ENCODE results near the gene EDC4. TPM values are rescaled to one million over a fixed set of nuclear protein-coding genes. Genes with fewer than 3 reads are reported as not detected.

Gene EDC4
- polyA plus RNA-seq, 2 of the 4 experiments (the other 2 are of a cell fraction): 21.0 to 54.9 TPM

DNA sequence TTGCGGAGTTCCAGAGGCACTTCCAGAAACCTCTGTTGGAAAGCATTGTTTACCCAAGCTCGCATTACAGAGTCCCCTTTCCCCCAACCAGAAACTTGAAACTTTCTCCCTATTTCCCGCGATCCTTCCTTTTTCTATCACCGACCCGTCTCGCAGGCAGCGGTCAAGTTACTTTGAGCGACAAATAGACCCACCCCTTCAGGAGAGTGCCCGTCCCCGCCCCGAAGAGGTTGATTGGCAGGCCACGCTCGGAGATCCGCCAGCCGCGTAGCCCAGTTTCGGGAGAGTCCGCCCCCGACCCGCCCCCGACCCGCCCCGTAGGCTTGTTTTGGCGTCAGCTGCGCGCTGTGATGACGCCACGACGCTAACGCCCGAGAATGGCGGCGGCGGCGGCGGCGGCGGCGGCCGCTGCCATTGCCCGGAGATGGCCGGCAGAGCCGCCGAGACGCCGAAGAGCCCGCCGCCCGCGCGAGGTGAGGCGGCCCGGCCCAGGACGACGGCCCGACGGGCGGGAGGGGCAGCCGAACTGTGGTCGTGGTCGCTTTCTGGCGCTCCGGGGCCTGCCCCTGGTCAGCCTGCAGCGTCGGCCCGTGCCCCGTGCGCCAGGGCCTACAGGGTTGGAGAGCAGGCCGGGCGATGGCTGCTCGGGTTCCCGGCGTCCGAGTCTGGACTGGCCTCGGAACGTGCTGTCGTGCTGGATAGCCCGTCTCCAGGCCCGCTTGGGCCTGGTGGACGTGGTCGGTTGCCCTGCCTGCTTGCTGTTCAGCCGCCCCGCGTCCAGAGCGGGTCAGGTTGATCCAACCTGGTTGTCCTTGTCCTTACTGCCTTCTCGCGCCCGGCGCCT lies 20.3 kb downstream of the EDC4 start, which contains the start of gene PSKH1:
TSS of gene PSKH1 (plus strand) at position 356 of the 844 bp plus-strand sequence. CDS start 15,496 bp downstream, outside the sequence.
- FAIRE-seq (no peak), ATAC-seq (peak; percentile 98), DNase-seq (ENCODE audit: low read depth in 1 of 2, low spot score in 1 of 2) (peak; percentile 95 to 99)
- peak within 1 kb of the TSS; percentile 98 for H3K4me3 ChIP-seq
- peak within 1 kb of the TSS; percentile 97 for H3K4me2 ChIP-seq
- peak within 1 kb of the TSS; percentile 90 to 94 for H3K27ac ChIP-seq
- WGBS (ENCODE audit: missing lambda C conversion rate): under 1% methylated on average over 32 of the region's 90 CpGs
- ChIA-PET CTCF (interaction anchor here (1.4 to 3.7 kb wide), 3 partner anchors 11 to 36 kb away, joined by 4 to 44 read pairs (median 10); no protein-coding TSS in a partner anchor), POLR2A (interaction anchor here (0.6 to 1.9 kb wide), 5 partner anchors 9 to 1329 kb away, joined by 3 to 8 read pairs (median 4); partner anchors contain the start of gene NRN1L)
- H3K4me1 ChIP-seq: peaks cover 11% of the 10 kb centered on the region; the same call in 2 of the 3 replicates
- H3K9me3 ChIP-seq: no peaks in the 10 kb centered on the region
- TF ChIP-seq, protein P1, sequence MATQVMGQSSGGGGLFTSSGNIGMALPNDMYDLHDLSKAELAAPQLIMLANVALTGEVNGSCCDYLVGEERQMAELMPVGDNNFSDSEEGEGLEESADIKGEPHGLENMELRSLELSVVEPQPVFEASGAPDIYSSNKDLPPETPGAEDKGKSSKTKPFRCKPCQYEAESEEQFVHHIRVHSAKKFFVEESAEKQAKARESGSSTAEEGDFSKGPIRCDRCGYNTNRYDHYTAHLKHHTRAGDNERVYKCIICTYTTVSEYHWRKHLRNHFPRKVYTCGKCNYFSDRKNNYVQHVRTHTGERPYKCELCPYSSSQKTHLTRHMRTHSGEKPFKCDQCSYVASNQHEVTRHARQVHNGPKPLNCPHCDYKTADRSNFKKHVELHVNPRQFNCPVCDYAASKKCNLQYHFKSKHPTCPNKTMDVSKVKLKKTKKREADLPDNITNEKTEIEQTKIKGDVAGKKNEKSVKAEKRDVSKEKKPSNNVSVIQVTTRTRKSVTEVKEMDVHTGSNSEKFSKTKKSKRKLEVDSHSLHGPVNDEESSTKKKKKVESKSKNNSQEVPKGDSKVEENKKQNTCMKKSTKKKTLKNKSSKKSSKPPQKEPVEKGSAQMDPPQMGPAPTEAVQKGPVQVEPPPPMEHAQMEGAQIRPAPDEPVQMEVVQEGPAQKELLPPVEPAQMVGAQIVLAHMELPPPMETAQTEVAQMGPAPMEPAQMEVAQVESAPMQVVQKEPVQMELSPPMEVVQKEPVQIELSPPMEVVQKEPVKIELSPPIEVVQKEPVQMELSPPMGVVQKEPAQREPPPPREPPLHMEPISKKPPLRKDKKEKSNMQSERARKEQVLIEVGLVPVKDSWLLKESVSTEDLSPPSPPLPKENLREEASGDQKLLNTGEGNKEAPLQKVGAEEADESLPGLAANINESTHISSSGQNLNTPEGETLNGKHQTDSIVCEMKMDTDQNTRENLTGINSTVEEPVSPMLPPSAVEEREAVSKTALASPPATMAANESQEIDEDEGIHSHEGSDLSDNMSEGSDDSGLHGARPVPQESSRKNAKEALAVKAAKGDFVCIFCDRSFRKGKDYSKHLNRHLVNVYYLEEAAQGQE (IDR thresholded peaks at IDR 0.05): no peak
- TF ChIP-seq, protein P2, sequence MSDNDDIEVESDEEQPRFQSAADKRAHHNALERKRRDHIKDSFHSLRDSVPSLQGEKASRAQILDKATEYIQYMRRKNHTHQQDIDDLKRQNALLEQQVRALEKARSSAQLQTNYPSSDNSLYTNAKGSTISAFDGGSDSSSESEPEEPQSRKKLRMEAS (IDR thresholded peaks at IDR 0.05): peak; percentile 11; the same call in 1 of the 2 replicates
- TF ChIP-seq, protein P3, sequence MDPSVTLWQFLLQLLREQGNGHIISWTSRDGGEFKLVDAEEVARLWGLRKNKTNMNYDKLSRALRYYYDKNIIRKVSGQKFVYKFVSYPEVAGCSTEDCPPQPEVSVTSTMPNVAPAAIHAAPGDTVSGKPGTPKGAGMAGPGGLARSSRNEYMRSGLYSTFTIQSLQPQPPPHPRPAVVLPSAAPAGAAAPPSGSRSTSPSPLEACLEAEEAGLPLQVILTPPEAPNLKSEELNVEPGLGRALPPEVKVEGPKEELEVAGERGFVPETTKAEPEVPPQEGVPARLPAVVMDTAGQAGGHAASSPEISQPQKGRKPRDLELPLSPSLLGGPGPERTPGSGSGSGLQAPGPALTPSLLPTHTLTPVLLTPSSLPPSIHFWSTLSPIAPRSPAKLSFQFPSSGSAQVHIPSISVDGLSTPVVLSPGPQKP (IDR thresholded peaks at IDR 0.05; ENCODE audit: low read depth, low read length): no peak
- TF ChIP-seq CBX8 (IDR thresholded peaks at IDR 0.05) (no peak), CHD4 (IDR thresholded peaks at IDR 0.05; ENCODE audit: borderline replicate concordance) (no peak), NPAS2 (CRISPR knock-in tag; IDR thresholded peaks at IDR 0.05; ENCODE audit: borderline replicate concordance) (no peak), JUNB (IDR thresholded peaks at IDR 0.05) (no peak), JUN (IDR thresholded peaks at IDR 0.05) (peak; percentile 53 to 73; a peak in 3 of 5 replicates), CHD2 (IDR thresholded peaks at IDR 0.05; ENCODE audit: low read length, partially characterized antibody) (peak; percentile 35), FOSL2 (IDR thresholded peaks at IDR 0.05) (no peak), FOSL2 (CRISPR knock-in tag; IDR thresholded peaks at IDR 0.05) (no peak; the same call in 1 of the 2 replicates), BHLHE40 (IDR thresholded peaks at IDR 0.05; ENCODE audit: low read depth, low read length) (no peak), HOXB5 (CRISPR knock-in tag; IDR thresholded peaks at IDR 0.05) (0 out of 2 replicates have a peak, but pooled peaks have one; percentile 52), ZNF302 (CRISPR knock-in tag; IDR thresholded peaks at IDR 0.05) (no peak), CEBPB (IDR thresholded peaks at IDR 0.05) (no peak), POLR2A (IDR thresholded peaks at IDR 0.05; ENCODE audit: low read length) (peak; percentile 44), RNF2 (IDR thresholded peaks at IDR 0.05; ENCODE audit: borderline replicate concordance, low read depth) (no peak), HDAC2 (IDR thresholded peaks at IDR 0.05) (no peak), PHF8 (IDR thresholded peaks at IDR 0.05; ENCODE audit: borderline replicate concordance, low read depth) (peak; percentile 99), HEYL (CRISPR knock-in tag; IDR thresholded peaks at IDR 0.05) (no peak), POLR2AphosphoS2 (conservative IDR thresholded peaks at IDR 0.05; ENCODE audit: low read length) (no peak), MAFK (IDR thresholded peaks at IDR 0.05; ENCODE audit: partially characterized antibody) (no peak), TP53 (CRISPR knock-in tag; IDR thresholded peaks at IDR 0.05) (peak; percentile 57; the same call in 1 of the 2 replicates)
- TF ChIP-seq, protein P4, sequence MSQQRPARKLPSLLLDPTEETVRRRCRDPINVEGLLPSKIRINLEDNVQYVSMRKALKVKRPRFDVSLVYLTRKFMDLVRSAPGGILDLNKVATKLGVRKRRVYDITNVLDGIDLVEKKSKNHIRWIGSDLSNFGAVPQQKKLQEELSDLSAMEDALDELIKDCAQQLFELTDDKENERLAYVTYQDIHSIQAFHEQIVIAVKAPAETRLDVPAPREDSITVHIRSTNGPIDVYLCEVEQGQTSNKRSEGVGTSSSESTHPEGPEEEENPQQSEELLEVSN (IDR thresholded peaks at IDR 0.05; ENCODE audit: borderline replicate concordance, low read depth): no peak
- TF ChIP-seq, protein P5, sequence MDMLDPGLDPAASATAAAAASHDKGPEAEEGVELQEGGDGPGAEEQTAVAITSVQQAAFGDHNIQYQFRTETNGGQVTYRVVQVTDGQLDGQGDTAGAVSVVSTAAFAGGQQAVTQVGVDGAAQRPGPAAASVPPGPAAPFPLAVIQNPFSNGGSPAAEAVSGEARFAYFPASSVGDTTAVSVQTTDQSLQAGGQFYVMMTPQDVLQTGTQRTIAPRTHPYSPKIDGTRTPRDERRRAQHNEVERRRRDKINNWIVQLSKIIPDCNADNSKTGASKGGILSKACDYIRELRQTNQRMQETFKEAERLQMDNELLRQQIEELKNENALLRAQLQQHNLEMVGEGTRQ (IDR thresholded peaks at IDR 0.05): no peak
- TF ChIP-seq, protein P6, sequence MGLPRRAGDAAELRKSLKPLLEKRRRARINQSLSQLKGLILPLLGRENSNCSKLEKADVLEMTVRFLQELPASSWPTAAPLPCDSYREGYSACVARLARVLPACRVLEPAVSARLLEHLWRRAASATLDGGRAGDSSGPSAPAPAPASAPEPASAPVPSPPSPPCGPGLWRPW (IDR thresholded peaks at IDR 0.05): no peak
- TF ChIP-seq, protein P7, sequence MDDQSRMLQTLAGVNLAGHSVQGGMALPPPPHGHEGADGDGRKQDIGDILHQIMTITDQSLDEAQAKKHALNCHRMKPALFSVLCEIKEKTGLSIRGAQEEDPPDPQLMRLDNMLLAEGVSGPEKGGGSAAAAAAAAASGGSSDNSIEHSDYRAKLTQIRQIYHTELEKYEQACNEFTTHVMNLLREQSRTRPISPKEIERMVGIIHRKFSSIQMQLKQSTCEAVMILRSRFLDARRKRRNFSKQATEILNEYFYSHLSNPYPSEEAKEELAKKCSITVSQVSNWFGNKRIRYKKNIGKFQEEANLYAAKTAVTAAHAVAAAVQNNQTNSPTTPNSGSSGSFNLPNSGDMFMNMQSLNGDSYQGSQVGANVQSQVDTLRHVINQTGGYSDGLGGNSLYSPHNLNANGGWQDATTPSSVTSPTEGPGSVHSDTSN (IDR thresholded peaks at IDR 0.05): peak; percentile 95
- TF ChIP-seq, protein P8, sequence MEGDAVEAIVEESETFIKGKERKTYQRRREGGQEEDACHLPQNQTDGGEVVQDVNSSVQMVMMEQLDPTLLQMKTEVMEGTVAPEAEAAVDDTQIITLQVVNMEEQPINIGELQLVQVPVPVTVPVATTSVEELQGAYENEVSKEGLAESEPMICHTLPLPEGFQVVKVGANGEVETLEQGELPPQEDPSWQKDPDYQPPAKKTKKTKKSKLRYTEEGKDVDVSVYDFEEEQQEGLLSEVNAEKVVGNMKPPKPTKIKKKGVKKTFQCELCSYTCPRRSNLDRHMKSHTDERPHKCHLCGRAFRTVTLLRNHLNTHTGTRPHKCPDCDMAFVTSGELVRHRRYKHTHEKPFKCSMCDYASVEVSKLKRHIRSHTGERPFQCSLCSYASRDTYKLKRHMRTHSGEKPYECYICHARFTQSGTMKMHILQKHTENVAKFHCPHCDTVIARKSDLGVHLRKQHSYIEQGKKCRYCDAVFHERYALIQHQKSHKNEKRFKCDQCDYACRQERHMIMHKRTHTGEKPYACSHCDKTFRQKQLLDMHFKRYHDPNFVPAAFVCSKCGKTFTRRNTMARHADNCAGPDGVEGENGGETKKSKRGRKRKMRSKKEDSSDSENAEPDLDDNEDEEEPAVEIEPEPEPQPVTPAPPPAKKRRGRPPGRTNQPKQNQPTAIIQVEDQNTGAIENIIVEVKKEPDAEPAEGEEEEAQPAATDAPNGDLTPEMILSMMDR (IDR thresholded peaks at IDR 0.05): no peak
- TF ChIP-seq, protein P9, sequence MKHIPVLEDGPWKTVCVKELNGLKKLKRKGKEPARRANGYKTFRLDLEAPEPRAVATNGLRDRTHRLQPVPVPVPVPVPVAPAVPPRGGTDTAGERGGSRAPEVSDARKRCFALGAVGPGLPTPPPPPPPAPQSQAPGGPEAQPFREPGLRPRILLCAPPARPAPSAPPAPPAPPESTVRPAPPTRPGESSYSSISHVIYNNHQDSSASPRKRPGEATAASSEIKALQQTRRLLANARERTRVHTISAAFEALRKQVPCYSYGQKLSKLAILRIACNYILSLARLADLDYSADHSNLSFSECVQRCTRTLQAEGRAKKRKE (CRISPR knock-in tag; IDR thresholded peaks at IDR 0.05; ENCODE audit: low read depth): no peak

Data from A549 (cell line).